ENCODE data around the gene GAS2.

GRCh38 chr11:22797047-22797446 lies 130.6 kb downstream of the GAS2 start:
- TF ChIP-seq CTCF (IDR thresholded peaks at IDR 0.05), result no peak
- TF ChIP-seq POLR2A (IDR thresholded peaks at IDR 0.05), result no peak

All from right lobe of liver (tissue), 4 donors.